Measurements from ENCODE around the gene TMPRSS6.

Gene TMPRSS6

GRCh38 chr22:37139762-37140161, 30.2 kb upstream of the TMPRSS6 start:
- H3K27ac ChIP-seq, result no peak overlapping the region

GRCh38 chr22:37138849-37139561, 29.5 kb upstream of the TMPRSS6 start:
- no peak overlapping the region for H3K27ac ChIP-seq
- no peak for TF ChIP-seq CTCF (conservative IDR thresholded peaks at IDR 0.05)

More at GRCh38 chr22:37139762-37140161, 30.2 kb upstream of the TMPRSS6 start:
- TF ChIP-seq CTCF (conservative IDR thresholded peaks at IDR 0.05), result no peak

- no peak for TF ChIP-seq CTCF (conservative IDR thresholded peaks at IDR 0.05)
- no peak overlapping the region for H3K27ac ChIP-seq
Observed at GRCh38 chr22:37137903-37138665, 28.6 kb upstream of the TMPRSS6 start.

GRCh38 chr22:37137131-37137530, 27.6 kb upstream of the TMPRSS6 start:
- no peak overlapping the region for H3K27ac ChIP-seq
- TF ChIP-seq CTCF (conservative IDR thresholded peaks at IDR 0.05), result no peak

- no peak for TF ChIP-seq CTCF (conservative IDR thresholded peaks at IDR 0.05)
- H3K27ac ChIP-seq, result no peak overlapping the region
Observed at GRCh38 chr22:37135023-37135422, 25.5 kb upstream of the TMPRSS6 start.

GRCh38 chr22:37133304-37134018, 23.9 kb upstream of the TMPRSS6 start:
- no peak for TF ChIP-seq CTCF (conservative IDR thresholded peaks at IDR 0.05)
- H3K27ac ChIP-seq, result no peak overlapping the region

GRCh38 chr22:37132773-37133172, 23.3 kb upstream of the TMPRSS6 start:
- TF ChIP-seq CTCF (conservative IDR thresholded peaks at IDR 0.05), result no peak

More at GRCh38 chr22:37132773-37133172, 23.3 kb upstream of the TMPRSS6 start:
- no peak overlapping the region for H3K27ac ChIP-seq
